ENCODE results near the gene PLPPR4. TPM values are rescaled to one million over a fixed set of nuclear protein-coding genes. Genes with fewer than 3 reads are reported as not detected.

Gene PLPPR4
- total and polyA plus RNA-seq, 2 of the 4 experiments (the other 2 are of a cell fraction): 4.5 to 7.0 TPM

DNA sequence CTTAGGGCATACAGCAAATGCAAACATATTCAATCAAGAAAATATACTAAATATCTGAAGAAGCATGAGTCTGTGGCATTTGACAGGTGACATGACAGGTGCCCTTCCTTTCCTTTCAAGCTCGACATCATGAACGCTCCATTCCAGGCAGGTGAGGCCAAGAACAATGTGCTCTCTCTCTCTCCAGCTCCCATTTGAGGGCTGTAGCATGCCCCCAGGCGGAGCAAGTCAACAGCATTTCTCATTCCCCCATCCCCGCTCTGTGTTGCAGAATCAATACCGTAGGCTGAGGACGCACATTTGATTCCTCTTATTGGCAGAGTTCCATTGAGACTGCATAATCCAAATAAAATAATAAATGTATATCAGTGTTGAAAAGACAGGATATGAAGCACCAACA, 24.6 kb upstream of the PLPPR4 start:
- H3K56ac ChIP-seq (ENCODE audit: extremely low read depth, insufficient read depth, low read length): no peak overlapping the region
- no peak overlapping the region for H2AFZ ChIP-seq (replicated peaks; ENCODE audit: low read length, poor library complexity)
- dilution Hi-C loops (cut with HindIII; ENCODE audit: low sequenced_read_pairs, unreplicated experiment) (no loop called here), intact Hi-C loops (cut with micrococcal nuclease) (no loop called here), in situ Hi-C loops (cut with MboI; ENCODE audit: low sequenced_read_pairs) (no loop called here)
- H2AK9ac ChIP-seq (replicated peaks; ENCODE audit: low read depth, low read length, poor library complexity): no peak overlapping the region
- no peak overlapping the region for H3K9ac ChIP-seq (ENCODE audit: low read depth, low read length)
- H4K20me1 ChIP-seq (ENCODE audit: insufficient read depth, low read length): no peaks in the 10 kb centered on the region
- no peak overlapping the region for H3K18ac ChIP-seq (ENCODE audit: low read depth, low read length)
- H4K8ac ChIP-seq (ENCODE audit: low read depth in 2 of 2, low read length in 2 of 2): no peak overlapping the region
- BruUV-seq (replicated peaks): no TSS peak
- no peak overlapping the region for H3K4me2 ChIP-seq (ENCODE audit: low read depth, low read length)
- H3K9me1 ChIP-seq (ENCODE audit: insufficient read depth, low read length): no peaks in the 10 kb centered on the region
- no peak overlapping the region for H2BK120ac ChIP-seq (ENCODE audit: low read depth, low read length)
- H2AK5ac ChIP-seq (ENCODE audit: low read depth, low read length): no peak overlapping the region
- H4K5ac ChIP-seq (ENCODE audit: low read depth, low read length): no peak overlapping the region
- H3K4me3 ChIP-seq (ENCODE audit: insufficient read depth, low read depth, low read length): no peak overlapping the region
- H3K23ac ChIP-seq (ENCODE audit: low read depth, low read length): no peak overlapping the region
- H3K9me3 ChIP-seq (ENCODE audit: control insufficient read depth, insufficient read depth, low read length): no peaks in the 10 kb centered on the region
- no peaks in the 10 kb centered on the region for H3K79me1 ChIP-seq (ENCODE audit: low read depth in 1 of 2, low read length in 2 of 2)
- ATAC-seq (ENCODE audit: low read depth) (no peak), DNase-seq (no peak)
- H3K27ac ChIP-seq (ENCODE audit: insufficient read depth, low read length): no peak overlapping the region
- no peaks in the 10 kb centered on the region for H3K36me3 ChIP-seq (ENCODE audit: control insufficient read depth, insufficient read depth, low read length)
- no peak overlapping the region for H2BK15ac ChIP-seq (ENCODE audit: low read depth, low read length)
- WGBS, 2 experiments (ENCODE audit: extremely low coverage in 2 of 2, insufficient read length in 1 of 2): no CpG with 5 or more reads among the region's 6 CpGs
- H3K14ac ChIP-seq (replicated peaks; ENCODE audit: low read depth, low read length): no peak overlapping the region
- TF ChIP-seq MAZ (IDR thresholded peaks at IDR 0.05; ENCODE audit: borderline replicate concordance, low read depth, low read length): no peak
- no peak overlapping the region for H3K4ac ChIP-seq (ENCODE audit: low read depth, low read length)
- H3K4me1 ChIP-seq (ENCODE audit: control insufficient read depth, insufficient read depth, low read length): no peaks in the 10 kb centered on the region
- H2BK5ac ChIP-seq (ENCODE audit: low read depth, low read length, poor library complexity, severe bottlenecking): no peak overlapping the region
- ChIA-PET POLR2A (ENCODE audit: unreplicated experiment) (no interaction called here), CTCF (no interaction called here)
- no peak overlapping the region for H2BK20ac ChIP-seq (ENCODE audit: low read depth, low read length)
- H4K91ac ChIP-seq (ENCODE audit: insufficient read depth, low read depth, low read length): no peak overlapping the region
- H3K27me3 ChIP-seq (ENCODE audit: control insufficient read depth, insufficient read depth, low read length): no peaks in the 10 kb centered on the region

Measured in IMR-90 (cell line).